Spleen (tissue), 11 donors: ENCODE results near the gene POLR2H. TPM values are rescaled to one million over a fixed set of nuclear protein-coding genes. Genes with fewer than 3 reads are reported as not detected.

Source experiments
- DNase-seq: peaks from one replicate; pipeline ENCODE4 v3.0.0-alpha.2; 2020
- H3K27ac ChIP-seq, 8 donors: fragments of 200-600 bp; sonication (generic) in 7 of 8; 1 replicate in 4 of 8; 2 replicates in 4 of 8; pipeline versions ENCODE4 v1.5.0 to v1.8.0; 2016 to 2021; ENCODE audit warnings: inconsistent platforms in 4 of 8, mild to moderate bottlenecking in 4 of 8, moderate library complexity in 1 of 8
- H3K27me3 ChIP-seq, 7 donors: fragments of 200-600 bp; sonication (generic) in 6 of 7; replicated peaks in 1 of 7; 1 replicate in 4 of 7; 2 replicates in 3 of 7; pipeline versions ENCODE4 v1.5.0 to v1.8.0; 2016 to 2021; ENCODE audit warnings: inconsistent platforms in 3 of 7, mild to moderate bottlenecking in 1 of 7
- H3K36me3 ChIP-seq, 6 donors: fragments of 200-600 bp; sonication (generic) in 5 of 6; 1 replicate in 4 of 6; 2 replicates in 2 of 6; pipeline versions ENCODE4 v1.5.0 to v1.8.0; 2016 to 2021; ENCODE audit warnings: inconsistent platforms in 2 of 6
- H3K4me1 ChIP-seq, 6 donors: fragments of 200-600 bp; sonication (generic) in 5 of 6; 1 replicate in 3 of 6; 2 replicates in 3 of 6; pipeline versions ENCODE4 v1.5.0 to v1.8.0; 2016 to 2021; ENCODE audit warnings: inconsistent platforms in 3 of 6
- H3K4me3 ChIP-seq, 8 donors: fragments of 200-600 bp; sonication (generic) in 7 of 8; 1 replicate in 4 of 8; 2 replicates in 4 of 8; pipeline versions ENCODE4 v1.5.0 to v1.8.0; 2016 to 2021; ENCODE audit warnings: inconsistent platforms in 4 of 8, mild to moderate bottlenecking in 4 of 8, moderate library complexity in 2 of 8
- H3K9me3 ChIP-seq, 8 donors: fragments of 200-600 bp; sonication (generic) in 7 of 8; 1 replicate in 4 of 8; 2 replicates in 4 of 8; pipeline versions ENCODE4 v1.5.0 to v1.8.0; 2016 to 2021; ENCODE audit warnings: inconsistent platforms in 4 of 8
- POLR2A ChIP-seq, 3 donors: fragments of 450-650 bp; IDR thresholded peaks; one replicate each; pipeline ENCODE4 v1.5.1; 2017; ENCODE audit warnings: antibody characterized with exemption in 3 of 3, mild to moderate bottlenecking in 1 of 3
- POLR2AphosphoS5 ChIP-seq, 3 donors: sonication (generic); formaldehyde crosslinking; IDR thresholded peaks; one replicate each; pipeline ENCODE4 v1.5.1; 2017; ENCODE audit warnings: antibody characterized with exemption in 3 of 3
- WGBS, 5 donors: extraction: QIAGEN DNeasy Blood & Tissue Kit in 3 of 5; methylation state at CpG; one replicate each; pipeline versions ENCODE4 v1.1.5 to v1.1.7; 2013 to 2018; 5-methylcytosine and 5-hydroxymethylcytosine counted together
- intact Hi-C: fragments of 100-400 bp; cut with DNase I; formaldehyde crosslinking; loops from one replicate; pipeline ENCODE4 v1.15.0; 2023; ENCODE audit warnings: low total_unique reads
- polyA plus RNA-seq, 3 donors: library from polyadenylated mRNA; stranded (reverse); fragments of 200-250 nt; gene quantifications; one replicate each; pipeline ENCODE4 v1.2.1, GENCODE V29; 2013
- total RNA-seq, 7 donors: library from RNA; depleted of rRNA in 3 of 7; stranded (reverse); fragments of >200 nt in 3 of 7; fragmentation: NEBNext Ultra II Directional in 4 of 7; extraction: Animal tissue kit (Norgen Biotek cat#: 25700) in 4 of 7; gene quantifications; one replicate each; pipeline versions ENCODE4 v1.1.0 to v1.2.1, GENCODE V29; 2016 to 2021
- TF ChIP-seq, protein P1 (sequence below), 11 experiments: fragments of 200-600 bp in 7 of 11; fragments of 450-650 bp in 4 of 11; sonication (generic) in 4 of 11; IDR thresholded peaks in 8 of 11; conservative IDR thresholded peaks in 3 of 11; 1 replicate in 7 of 11; 2 replicates in 4 of 11; pipeline versions ENCODE4 v1.4.0 to v1.8.0; 2016 to 2021; ENCODE audit warnings: antibody characterized with exemption in 11 of 11, inconsistent platforms in 4 of 11, mild to moderate bottlenecking in 1 of 11
- donor health status: healthy with polysubstance abuse.
- donor health status: DM: no; HTN: no; CAD: no; lungs with moderate emphysema.
- donor health status: DM: no; HTN: no; CAD: no.
- donor health status: Bipolar disorder and iron deficiency.
- donor health status: healthy.
- donor health status: DM: no; HTN: no; CAD: no.
- donor health status: DM: yes; HTN: yes; CAD: no.

POLR2H gene
- total and polyA plus RNA-seq, 10 donors: 42.5 to 139 (median 86.6) TPM

DNA sequence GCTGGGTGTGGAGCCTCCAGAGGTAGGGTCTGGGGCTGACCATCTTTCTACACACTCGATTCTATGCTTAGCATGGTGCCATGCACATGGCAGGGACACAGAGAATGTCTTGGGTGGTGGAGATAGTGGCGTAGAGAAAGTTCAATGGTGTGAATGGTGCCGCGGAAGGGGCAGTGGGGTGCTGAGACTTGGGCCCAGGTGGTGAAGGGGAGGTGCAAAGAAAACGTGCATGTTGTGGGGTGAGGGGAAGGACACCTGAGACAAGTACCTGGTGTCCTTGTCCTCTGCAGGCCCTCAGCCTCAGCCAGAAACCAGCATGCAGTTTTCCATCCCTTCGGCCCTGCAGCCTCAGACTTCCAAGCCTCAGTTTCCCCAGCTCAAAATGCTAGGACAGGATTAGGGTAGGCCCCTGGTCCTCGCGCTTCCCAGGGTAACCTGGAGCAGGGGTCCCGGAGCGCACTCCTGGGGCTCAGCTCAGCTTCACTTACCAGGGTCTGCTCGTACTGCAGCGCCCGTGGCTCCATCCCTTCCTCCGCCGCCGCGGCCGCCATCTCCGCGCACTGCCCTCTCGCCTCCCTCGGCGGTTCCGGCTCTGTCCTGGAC is 480 bp upstream of the POLR2H start:
- H3K36me3 ChIP-seq: peaks cover 0 to 25% (median 3%) of the 10 kb centered on the region in 6 donors

DNA sequence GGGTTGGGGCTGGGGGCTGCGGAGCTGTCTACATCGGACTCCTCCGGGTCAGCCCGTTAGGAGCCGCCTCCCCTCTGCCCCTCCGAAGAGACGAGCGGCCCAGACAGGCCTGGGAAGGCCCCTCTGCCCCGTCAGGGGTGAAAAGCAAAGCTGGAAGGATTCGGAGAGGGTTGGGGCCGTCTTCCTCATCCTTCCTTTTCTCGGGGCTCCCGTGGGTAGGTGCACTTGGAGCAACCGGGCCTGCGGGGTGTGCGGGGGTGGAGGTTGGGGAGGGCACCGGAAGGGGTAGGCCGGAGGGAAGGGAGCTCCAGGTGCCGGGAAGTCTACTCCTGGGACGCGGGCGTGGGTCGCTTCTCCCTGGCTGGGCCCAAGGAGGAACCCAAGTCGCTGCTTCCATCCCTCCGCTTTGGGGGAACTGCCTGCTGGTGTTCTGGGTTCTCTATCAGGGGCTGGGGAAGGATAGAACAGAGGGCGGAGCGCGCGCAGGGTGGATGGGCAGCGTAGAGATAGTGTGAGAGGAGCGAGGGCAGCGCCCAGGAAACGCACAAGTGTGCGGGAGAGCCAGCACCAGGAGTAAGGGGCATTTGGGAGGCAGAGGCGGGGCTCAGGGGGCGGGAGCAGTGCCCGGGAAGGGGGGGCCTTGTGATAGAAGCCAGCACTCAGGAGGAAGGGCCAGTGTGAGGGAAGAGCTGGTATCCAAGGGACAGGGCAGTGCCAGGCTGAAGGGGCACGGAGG is 590 bp downstream of the POLR2H start:
- Histone ChIP-seq H3K36me3 (peaks cover 0 to 35% (median 9%) of the 10 kb centered on the region in 6 donors), H3K4me3 (peak overlapping the region; percentile 82 to 98 (median 90)), H3K27ac (peak overlapping the region; percentile 93 to 98 (median 97)), H3K4me1 (peaks cover 11 to 62% (median 31%) of the 10 kb centered on the region in 6 donors), H3K9me3 (no peaks in the 10 kb centered on the region), H3K27me3 (no peaks in the 10 kb centered on the region)
- DNase-seq: peak; percentile 92
- TF ChIP-seq POLR2A (IDR thresholded peaks at IDR 0.05): no peak
- peak in 2 of 3 donors; percentile 13 to 15 for TF ChIP-seq POLR2AphosphoS5 (IDR thresholded peaks at IDR 0.05)
- 0 to 1% (median 0%) methylated on average over 25 to 38 of the region's 38 CpGs for WGBS, 5 donors
- intact Hi-C loops: no loop called here

More for the DNA sequence above, 480 bp upstream of the POLR2H start:
- no peak for DNase-seq
- Histone ChIP-seq H3K27ac (peak overlapping the region; percentile 93 to 98 (median 97)), H3K9me3 (no peaks in the 10 kb centered on the region), H3K4me1 (peaks cover 11 to 58% (median 31%) of the 10 kb centered on the region in 6 donors), H3K27me3 (no peaks in the 10 kb centered on the region), H3K4me3 (peak overlapping the region; percentile 82 to 98 (median 90))
- WGBS, 5 donors: 9 to 21% (median 13%) methylated on average over 14 to 24 of the region's 24 CpGs
- TF ChIP-seq POLR2AphosphoS5 (IDR thresholded peaks at IDR 0.05) (no peak), POLR2A (IDR thresholded peaks at IDR 0.05) (no peak)
- TF ChIP-seq, protein P1, sequence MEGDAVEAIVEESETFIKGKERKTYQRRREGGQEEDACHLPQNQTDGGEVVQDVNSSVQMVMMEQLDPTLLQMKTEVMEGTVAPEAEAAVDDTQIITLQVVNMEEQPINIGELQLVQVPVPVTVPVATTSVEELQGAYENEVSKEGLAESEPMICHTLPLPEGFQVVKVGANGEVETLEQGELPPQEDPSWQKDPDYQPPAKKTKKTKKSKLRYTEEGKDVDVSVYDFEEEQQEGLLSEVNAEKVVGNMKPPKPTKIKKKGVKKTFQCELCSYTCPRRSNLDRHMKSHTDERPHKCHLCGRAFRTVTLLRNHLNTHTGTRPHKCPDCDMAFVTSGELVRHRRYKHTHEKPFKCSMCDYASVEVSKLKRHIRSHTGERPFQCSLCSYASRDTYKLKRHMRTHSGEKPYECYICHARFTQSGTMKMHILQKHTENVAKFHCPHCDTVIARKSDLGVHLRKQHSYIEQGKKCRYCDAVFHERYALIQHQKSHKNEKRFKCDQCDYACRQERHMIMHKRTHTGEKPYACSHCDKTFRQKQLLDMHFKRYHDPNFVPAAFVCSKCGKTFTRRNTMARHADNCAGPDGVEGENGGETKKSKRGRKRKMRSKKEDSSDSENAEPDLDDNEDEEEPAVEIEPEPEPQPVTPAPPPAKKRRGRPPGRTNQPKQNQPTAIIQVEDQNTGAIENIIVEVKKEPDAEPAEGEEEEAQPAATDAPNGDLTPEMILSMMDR (IDR thresholded peaks at IDR 0.05 in 8 of 11, conservative IDR thresholded peaks at IDR 0.05 in 3 of 11): no peak
- intact Hi-C loops: no loop called here

DNA sequence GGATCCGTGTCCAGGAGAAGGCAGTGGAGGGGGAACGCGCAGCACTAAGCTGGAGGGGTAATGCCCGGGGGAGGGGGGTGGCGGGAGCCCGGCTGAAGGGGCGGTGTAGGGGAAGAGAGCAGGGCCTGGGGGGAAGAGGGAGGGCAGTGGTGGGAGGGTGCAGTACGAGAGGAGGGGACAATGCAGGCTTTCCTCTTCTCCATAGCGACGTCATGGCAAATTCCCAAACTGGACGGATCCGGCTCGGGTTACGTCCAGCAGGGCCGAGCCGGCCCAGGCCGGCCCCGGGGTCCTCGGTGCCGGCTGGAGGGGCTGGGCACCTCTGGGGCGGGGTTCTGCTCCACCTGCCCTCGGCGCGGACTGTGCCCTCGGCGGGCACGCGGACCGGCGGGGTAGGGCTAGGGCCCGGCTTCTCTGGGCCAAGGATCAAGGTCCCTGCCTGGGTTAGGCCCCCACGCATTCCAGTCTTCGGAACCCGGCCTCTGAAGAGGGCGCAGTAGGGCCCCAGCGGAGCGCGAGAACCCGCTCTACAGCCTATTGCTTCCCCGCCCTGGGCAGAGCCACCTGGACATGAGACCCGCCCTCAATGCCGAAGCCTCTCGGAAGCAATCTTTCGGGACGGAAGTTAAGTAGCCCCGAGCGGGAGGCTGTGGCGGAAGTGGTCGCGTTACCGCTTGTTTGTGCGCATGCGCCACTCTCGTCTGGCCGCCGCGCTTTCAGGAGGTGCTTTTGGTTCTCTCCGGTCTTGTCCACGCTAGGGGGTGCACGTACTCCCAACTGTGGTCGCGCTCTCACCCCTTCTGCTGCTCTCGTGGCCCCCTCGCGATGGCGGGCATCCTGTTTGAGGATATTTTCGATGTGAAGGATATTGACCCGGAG is 1.4 kb downstream of the POLR2H start:
- peak; percentile 98 for DNase-seq
- 0 to 1% (median 1%) methylated on average over 53 to 68 of the region's 68 CpGs for WGBS, 5 donors

More for the DNA sequence above, 1.4 kb downstream of the POLR2H start:
- no peaks in the 10 kb centered on the region for H3K27me3 ChIP-seq
- H3K36me3 ChIP-seq: peaks cover 0 to 36% (median 12%) of the 10 kb centered on the region in 6 donors
- intact Hi-C loops: no loop called here
- H3K4me3 ChIP-seq: peak overlapping the region; percentile 82 to 98 (median 90)
- peaks cover 11 to 62% (median 31%) of the 10 kb centered on the region in 6 donors for H3K4me1 ChIP-seq
- H3K27ac ChIP-seq: peak overlapping the region; percentile 93 to 98 (median 97)
- H3K9me3 ChIP-seq: no peaks in the 10 kb centered on the region
- TF ChIP-seq POLR2AphosphoS5 (IDR thresholded peaks at IDR 0.05): peak; percentile 92 to 95 (median 92)
- peak in 1 of 3 donors; percentile 53 for TF ChIP-seq POLR2A (IDR thresholded peaks at IDR 0.05)
- TF ChIP-seq, protein P1 (IDR thresholded peaks at IDR 0.05 in 8 of 11, conservative IDR thresholded peaks at IDR 0.05 in 3 of 11): peak; percentile 18 to 78 (median 64)
